Mesendoderm (in vitro differentiated cells): Measurements from ENCODE around the gene TRABD2B.

ENCODE experiments used
- DNase-seq: peaks from one replicate; pipeline ENCODE4 v3.0.0; 2013
- H2AK5ac ChIP-seq: 2 replicates; pipeline ENCODE4 v1.6.1; 2013; ENCODE audit warnings: low read length, inconsistent platforms
- H2BK120ac ChIP-seq: 2 replicates; pipeline ENCODE4 v1.6.1; 2013; ENCODE audit warnings: low read depth, mild to moderate bottlenecking, low read length, moderate library complexity, mixed read lengths
- H2BK15ac ChIP-seq: replicated peaks from 2 replicates; pipeline ENCODE4 v1.6.1; 2013; ENCODE audit warnings: low read depth, mild to moderate bottlenecking, moderate library complexity
- H2BK5ac ChIP-seq: 2 replicates; pipeline ENCODE4 v1.6.1; 2013; ENCODE audit warnings: low read length, inconsistent platforms
- H3K18ac ChIP-seq: 2 replicates; pipeline ENCODE4 v1.6.1; 2013; ENCODE audit warnings: mild to moderate bottlenecking, low read length, mixed read lengths
- H3K23ac ChIP-seq: one replicate; pipeline ENCODE4 v1.6.1; 2013; ENCODE audit warnings: low read length
- H3K27ac ChIP-seq: 2 replicates; pipeline ENCODE4 v1.5.1; 2013; ENCODE audit warnings: low read depth, mild to moderate bottlenecking, inconsistent platforms, low read length, moderate library complexity
- H3K27me3 ChIP-seq: 2 replicates; pipeline ENCODE4 v1.6.1; 2013; ENCODE audit warnings: low read length, control low read depth, mild to moderate bottlenecking, inconsistent platforms; ENCODE audit not compliant: insufficient read depth, poor library complexity
- H3K36me3 ChIP-seq: 2 replicates; pipeline ENCODE4 v1.6.1; 2013; ENCODE audit warnings: low read length, inconsistent platforms; ENCODE audit not compliant: control insufficient read depth, insufficient read depth
- H3K4ac ChIP-seq: one replicate; pipeline ENCODE4 v1.6.1; 2013; ENCODE audit warnings: low read depth, mild to moderate bottlenecking, low read length, moderate library complexity
- H3K4me1 ChIP-seq: 2 replicates; pipeline ENCODE4 v1.6.1; 2013; ENCODE audit warnings: low read depth, low read length, inconsistent platforms; ENCODE audit not compliant: control insufficient read depth
- H3K4me2 ChIP-seq: 2 replicates; pipeline ENCODE4 v1.6.1; 2013; ENCODE audit warnings: low read length
- H3K4me3 ChIP-seq: 2 replicates; pipeline ENCODE4 v1.5.1; 2013; ENCODE audit warnings: mild to moderate bottlenecking, low read length
- H3K56ac ChIP-seq: one replicate; pipeline ENCODE4 v1.6.1; 2013; ENCODE audit warnings: low read length
- H3K79me1 ChIP-seq: 2 replicates; pipeline ENCODE4 v1.6.1; 2013; ENCODE audit warnings: low read length, inconsistent platforms
- H3K79me2 ChIP-seq: 2 replicates; pipeline ENCODE4 v1.6.1; 2013; ENCODE audit warnings: mild to moderate bottlenecking, low read length; ENCODE audit not compliant: control insufficient read depth, insufficient read depth
- H3K9ac ChIP-seq: 2 replicates; pipeline ENCODE4 v1.6.1; 2013; ENCODE audit warnings: low read length, inconsistent platforms
- H4K5ac ChIP-seq: one replicate; pipeline ENCODE4 v1.6.1; 2013; ENCODE audit warnings: low read length
- H4K8ac ChIP-seq: one replicate; pipeline ENCODE4 v1.6.1; 2013; ENCODE audit warnings: low read depth, mild to moderate bottlenecking, control low read depth, low read length, moderate library complexity
- WGBS: extraction: QIAGEN DNeasy Blood & Tissue Kit; methylation state at CpG from one replicate; pipeline ENCODE4 v1.1.7; 2013; ENCODE audit warnings: low lambda C conversion rate, missing lambda C conversion rate; ENCODE audit not compliant: insufficient coverage; ENCODE audit errors: extremely low coverage; 5-methylcytosine and 5-hydroxymethylcytosine counted together

Gene TRABD2B

GRCh38 chr1:47711848-47712492 lies 285.2 kb downstream of the TRABD2B start:
- no peaks in the 10 kb centered on the region for H3K79me2 ChIP-seq
- no peak overlapping the region for H4K5ac ChIP-seq
- no peak overlapping the region for H3K4me2 ChIP-seq
- H3K27me3 ChIP-seq, result peaks cover 23% of the 10 kb centered on the region
- no peak overlapping the region for H3K18ac ChIP-seq
- no peak overlapping the region for H3K4ac ChIP-seq
- H3K56ac ChIP-seq, result no peak overlapping the region
- no peak overlapping the region for H3K9ac ChIP-seq
- no peak overlapping the region for H2BK5ac ChIP-seq
- DNase-seq, result no peak
- no peak overlapping the region for H3K27ac ChIP-seq
- no peak overlapping the region for H2AK5ac ChIP-seq
- H2BK120ac ChIP-seq, result no peak overlapping the region
- no peak overlapping the region for H3K4me3 ChIP-seq
- no peaks in the 10 kb centered on the region for H3K79me1 ChIP-seq
- no peak overlapping the region for H4K8ac ChIP-seq
- no peaks in the 10 kb centered on the region for H3K36me3 ChIP-seq
- H2BK15ac ChIP-seq, result no peak overlapping the region
- no CpG with 5 or more reads among the region's 6 CpGs for WGBS
- no peaks in the 10 kb centered on the region for H3K4me1 ChIP-seq
- H3K23ac ChIP-seq, result no peak overlapping the region

GRCh38 chr1:47711184-47711847 lies 285.9 kb downstream of the TRABD2B start:
- peaks cover 24% of the 10 kb centered on the region for H3K27me3 ChIP-seq
- no peak overlapping the region for H2BK15ac ChIP-seq
- H4K5ac ChIP-seq, result no peak overlapping the region
- no peak for DNase-seq
- H2AK5ac ChIP-seq, result no peak overlapping the region
- H3K79me1 ChIP-seq, result no peaks in the 10 kb centered on the region
- no peaks in the 10 kb centered on the region for H3K79me2 ChIP-seq
- H3K4me1 ChIP-seq, result no peaks in the 10 kb centered on the region
- no peak overlapping the region for H2BK120ac ChIP-seq
- H2BK5ac ChIP-seq, result no peak overlapping the region
- no peak overlapping the region for H3K4ac ChIP-seq
- no peak overlapping the region for H3K56ac ChIP-seq
- no peak overlapping the region for H3K23ac ChIP-seq
- WGBS, result no CpG with 5 or more reads among the region's 15 CpGs
- H3K27ac ChIP-seq, result no peak overlapping the region
- no peak overlapping the region for H3K4me3 ChIP-seq
- H3K18ac ChIP-seq, result no peak overlapping the region
- no peaks in the 10 kb centered on the region for H3K36me3 ChIP-seq
- H4K8ac ChIP-seq, result no peak overlapping the region
- no peak overlapping the region for H3K4me2 ChIP-seq
- H3K9ac ChIP-seq, result no peak overlapping the region
